GM21737 (cell line): Measurements from ENCODE around the gene ARF1.
A peak's percentile ranks its signal among the peaks of the same experiment; 100 is the strongest.

Experiments
- ATAC-seq: cut with Tn5 transposase; IDR thresholded peaks from one replicate; pipeline ENCODE4 v1.9.1; 2021; ENCODE audit warnings: mild to moderate bottlenecking, moderate library complexity; ENCODE audit not compliant: unreplicated experiment

The ARF1 gene

DNA sequence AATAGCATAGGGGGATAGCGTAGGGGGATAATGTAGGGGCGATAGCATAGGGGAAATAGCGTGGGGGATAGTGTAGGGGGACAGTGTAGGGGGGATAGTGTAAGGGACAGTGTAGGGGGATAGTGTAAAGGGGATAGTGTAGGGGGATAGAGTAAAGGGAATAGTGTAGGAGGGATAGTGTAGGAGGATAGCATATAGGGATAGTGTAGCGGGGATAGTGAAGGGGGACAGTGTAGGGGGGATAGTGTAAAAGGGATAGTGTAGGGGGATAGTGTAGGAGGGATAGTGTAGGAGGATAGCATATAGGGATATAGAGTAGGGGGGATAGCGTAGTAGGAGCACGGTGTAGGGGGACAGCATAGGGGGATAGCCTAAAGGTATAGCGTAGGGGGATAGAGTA lies 14.1 kb upstream of the ARF1 start:
- no peak for ATAC-seq

DNA sequence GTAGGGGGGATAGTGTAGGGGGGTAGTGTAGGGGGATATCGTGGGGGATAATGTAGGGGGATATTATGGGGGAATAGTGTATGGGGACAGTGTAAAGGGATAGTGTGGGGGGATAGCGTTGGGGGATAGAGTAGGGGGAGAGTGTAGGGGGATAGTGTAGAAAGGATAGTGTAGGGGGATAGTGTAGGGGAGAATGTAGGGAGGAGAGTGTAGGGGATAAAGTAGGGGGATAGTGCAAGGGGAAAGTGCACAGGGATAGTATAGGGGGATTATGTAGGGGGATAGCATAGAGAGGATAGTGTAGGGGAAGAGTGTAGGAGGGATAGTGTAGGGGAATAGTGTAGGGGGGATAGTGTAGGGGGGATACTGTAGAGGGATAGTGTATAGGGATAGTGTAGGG lies 12.3 kb upstream of the ARF1 start:
- ATAC-seq: no peak

DNA sequence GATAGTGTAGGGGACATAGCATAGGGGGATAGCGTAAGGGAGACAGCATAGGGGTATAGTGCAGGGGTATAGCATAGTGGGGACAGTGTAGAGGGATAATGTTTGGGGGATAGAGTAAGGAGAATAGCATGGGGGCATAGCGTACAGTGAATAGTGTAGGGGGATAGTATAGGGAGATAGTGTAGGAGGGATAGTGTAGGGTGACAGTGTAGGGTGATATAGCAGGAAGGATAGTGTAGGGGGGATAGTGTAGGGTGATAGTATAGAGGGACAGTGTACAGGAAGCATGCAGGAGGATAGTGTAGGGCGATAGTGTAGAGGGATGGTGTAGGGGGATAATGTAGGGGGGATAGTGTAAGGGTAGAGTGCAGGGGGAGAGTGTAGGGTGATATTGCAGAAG lies 11.7 kb upstream of the ARF1 start:
- no peak for ATAC-seq

DNA sequence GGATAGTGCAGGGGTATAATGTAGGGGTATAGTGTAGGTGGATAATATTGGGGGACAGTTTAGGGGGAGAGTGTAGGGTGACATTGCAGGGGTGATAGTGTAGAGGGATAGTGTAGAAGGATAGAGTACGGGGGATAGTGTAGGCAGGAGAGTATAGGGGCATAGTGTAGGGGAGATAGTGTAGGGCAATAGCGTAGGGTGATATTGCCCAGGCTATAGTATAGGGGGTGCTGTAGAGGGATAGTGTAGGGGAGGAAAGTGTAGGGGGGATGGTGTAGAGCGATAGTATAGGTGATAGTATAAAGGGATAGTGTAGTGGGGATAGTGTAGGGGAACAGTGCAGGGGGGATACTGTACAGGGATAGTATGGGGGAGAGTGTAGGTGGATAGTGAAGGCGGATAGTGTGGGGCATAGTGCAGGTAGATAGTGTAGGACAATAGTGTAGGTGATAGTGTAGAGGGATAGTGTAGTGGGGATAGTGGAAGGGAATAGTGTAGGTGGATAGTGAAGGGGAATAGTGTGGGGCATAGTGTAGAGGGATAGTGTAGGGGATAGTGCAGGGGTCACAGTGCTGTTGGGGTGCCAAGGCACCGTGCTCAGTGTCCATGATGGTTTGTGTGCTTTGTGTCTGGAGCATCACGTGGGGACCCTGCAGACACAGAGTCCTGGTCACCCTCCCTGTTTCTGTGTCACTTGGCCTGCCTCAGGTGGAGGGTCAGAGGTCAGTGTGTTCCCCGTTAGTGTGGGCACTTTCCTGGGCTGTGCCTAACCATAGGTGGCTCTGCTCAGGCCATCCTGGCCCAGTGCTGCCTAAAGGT lies 10.5 kb upstream of the ARF1 start:
- no peak for ATAC-seq

DNA sequence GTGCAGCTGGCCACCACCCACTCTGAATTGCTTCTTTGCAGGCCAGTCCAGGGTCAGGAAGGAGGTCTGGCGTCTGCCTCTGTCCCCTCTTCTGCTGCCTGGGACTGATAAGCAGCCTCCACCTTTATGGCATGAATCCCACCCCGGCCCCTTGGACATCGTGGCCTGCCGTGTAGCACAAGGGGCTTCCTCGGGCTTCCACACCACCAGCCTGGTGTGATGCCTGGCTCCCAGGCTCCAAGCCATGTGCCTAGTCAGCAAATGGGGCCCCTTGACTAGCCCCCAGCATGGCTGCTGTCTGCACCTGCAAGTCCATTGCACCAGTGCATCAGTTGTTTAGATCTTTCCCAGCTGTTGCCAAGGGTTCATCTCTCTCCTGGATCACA lies 9.9 kb upstream of the ARF1 start:
- no peak for ATAC-seq

DNA sequence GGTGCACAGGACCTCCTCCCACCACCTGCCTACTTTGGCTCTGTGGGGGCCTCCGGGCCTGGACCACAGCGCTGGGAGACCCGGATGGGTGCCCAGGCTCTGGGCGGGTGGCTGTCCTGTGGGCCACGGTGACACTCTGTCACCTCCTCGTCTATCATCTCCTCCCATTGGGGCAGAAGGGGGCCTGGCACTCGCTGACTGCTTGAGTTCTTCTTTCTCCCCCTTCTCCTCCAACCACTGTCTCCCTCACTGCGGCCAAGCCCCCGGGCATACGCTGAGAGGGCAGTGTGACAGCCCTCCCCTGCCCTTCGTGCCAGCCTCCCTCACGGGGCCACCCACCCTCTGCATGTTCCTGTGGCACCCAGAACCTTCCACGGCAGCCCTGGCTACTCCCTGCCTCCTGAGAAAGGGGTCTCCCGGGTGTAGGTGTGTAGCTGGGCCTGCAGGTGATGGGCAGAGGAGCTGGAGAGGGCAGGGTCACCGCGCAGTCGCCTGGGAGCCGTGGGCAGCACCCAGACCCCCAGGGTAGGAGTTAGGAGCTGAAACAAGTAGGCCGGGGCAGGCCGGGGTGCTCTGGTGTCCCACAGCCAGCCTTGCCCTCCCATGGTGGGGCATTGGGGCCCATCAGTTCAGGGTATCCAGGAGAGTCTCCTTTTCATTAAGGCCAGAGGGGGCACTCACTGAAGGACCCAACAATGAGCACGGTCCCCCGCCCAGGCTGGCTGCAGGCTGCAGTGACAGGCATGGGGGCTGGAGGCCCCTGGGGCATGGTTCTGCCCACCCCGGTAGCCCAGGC lies 9.2 kb upstream of the ARF1 start:
- no peak for ATAC-seq

DNA sequence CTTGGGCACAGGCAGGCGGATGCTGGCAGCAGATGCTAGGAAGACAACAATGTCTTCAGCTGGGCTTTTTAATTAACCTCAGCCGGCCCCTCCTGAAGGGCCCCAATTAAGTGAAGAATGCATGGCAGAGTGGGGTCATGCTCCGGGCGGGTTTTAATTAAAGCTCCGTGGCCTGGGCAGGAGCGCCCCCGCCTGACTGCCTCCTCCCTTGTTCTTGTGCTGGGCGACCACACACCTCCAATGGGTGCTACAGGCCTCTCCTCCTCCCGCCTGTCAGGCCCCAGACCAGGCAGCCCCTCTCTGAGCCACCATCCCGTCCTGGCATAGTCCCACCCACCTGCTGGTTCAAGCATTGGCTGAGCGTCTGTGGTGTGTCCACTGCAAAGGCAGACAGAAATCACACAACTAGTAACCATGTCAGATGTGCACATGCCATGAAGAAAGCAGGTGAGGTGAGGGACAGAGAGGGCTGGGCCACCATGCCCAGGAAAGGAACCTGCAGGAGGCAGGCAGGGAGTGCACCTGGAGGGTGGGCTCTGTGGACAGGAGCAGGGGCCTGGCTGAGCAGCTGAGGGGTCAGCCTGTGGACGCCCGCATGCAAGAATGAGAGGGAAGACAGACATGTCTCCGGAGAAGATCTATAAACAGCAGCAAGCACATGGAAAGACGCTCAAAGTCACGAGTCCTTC lies 8.5 kb upstream of the ARF1 start:
- ATAC-seq: no peak

DNA sequence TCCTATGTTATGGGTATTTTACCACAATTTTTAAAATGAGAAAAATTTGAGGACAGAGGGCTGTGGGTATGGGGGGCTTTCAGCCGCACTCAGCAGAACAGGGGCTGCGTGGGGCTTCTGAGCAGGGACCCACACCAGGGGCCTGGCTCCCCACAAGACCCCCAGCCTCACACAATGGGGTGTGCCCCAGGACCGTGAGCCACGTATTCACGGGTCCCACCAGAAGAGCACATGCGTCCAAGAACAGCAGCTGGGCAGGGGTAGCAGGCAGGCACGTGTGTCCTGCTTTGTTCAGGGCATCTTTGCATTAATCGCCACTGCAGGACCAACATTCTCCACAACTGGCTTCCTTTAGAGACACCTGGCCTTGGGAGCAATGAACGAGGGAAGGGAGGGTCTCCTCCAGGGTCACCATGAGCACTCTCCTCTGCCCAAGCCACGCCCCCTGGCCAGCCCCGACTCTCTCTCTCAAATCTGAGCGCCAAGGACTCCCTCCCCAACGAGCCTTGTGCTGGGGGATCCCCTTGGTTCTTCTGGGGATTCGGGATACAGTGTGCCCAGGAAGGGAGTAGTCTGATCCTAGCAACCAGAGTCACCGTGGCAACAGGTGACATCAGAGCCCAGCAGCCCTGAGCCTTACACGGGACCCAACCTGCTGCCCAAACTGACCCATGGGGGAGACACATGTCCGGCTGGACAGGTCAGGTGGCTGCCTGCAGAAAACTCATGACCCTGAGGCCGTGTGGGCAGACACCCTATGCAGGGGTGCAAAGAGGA lies 7.4 kb upstream of the ARF1 start:
- no peak for ATAC-seq

DNA sequence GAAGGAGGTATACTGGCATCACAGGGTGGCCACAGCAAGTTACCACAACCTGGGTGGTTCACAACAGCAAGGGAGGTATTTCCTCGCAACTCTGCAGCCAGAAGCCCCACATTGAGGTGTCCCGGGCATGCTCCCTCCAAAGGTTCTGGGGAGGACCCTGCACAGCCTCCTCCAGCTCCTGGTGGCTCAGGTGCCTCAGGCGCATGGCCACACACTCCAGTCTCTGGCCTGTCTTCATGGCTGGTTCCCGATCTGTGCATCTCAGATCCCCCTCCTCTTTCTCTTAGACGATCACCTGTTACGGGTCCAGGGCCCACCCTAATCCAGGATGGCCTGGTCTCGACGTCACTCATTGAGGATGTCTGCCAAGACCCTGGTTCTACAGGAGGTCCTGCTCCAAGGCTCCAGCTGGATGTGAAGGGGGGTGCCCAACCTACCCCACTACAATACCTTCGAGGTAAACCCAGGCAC lies 6.7 kb upstream of the ARF1 start:
- ATAC-seq: no peak

DNA sequence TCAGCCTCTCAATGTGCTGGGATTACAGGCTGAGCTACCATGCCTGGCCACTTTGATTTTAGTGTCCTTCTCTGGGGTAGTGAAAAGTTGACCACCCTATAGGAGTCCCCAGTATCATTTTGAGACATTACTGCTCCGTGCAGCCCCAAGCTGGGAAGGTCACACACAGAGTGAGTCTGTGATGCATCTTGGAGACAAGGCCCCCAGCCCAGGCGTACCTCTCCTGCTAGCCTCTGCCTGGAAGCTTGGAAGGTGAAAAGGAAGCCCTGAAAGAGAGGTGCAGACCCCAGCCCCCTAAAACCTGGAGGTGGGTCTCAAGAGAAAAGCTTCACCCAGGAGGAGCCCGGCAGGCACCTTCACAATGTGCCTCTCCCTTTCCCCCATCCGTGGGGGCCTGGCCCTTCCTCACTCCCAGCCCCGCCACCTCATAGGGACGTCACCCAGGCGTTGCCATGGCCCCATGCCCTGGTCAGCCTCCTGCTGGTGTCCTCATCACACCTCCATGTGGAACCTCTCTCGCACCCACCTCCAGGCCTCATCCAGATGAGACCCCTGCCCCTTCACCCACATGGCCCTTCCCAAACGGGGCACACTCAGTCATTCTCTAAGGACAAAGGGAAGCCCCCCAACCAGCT lies 5.6 kb upstream of the ARF1 start:
- no peak for ATAC-seq

DNA sequence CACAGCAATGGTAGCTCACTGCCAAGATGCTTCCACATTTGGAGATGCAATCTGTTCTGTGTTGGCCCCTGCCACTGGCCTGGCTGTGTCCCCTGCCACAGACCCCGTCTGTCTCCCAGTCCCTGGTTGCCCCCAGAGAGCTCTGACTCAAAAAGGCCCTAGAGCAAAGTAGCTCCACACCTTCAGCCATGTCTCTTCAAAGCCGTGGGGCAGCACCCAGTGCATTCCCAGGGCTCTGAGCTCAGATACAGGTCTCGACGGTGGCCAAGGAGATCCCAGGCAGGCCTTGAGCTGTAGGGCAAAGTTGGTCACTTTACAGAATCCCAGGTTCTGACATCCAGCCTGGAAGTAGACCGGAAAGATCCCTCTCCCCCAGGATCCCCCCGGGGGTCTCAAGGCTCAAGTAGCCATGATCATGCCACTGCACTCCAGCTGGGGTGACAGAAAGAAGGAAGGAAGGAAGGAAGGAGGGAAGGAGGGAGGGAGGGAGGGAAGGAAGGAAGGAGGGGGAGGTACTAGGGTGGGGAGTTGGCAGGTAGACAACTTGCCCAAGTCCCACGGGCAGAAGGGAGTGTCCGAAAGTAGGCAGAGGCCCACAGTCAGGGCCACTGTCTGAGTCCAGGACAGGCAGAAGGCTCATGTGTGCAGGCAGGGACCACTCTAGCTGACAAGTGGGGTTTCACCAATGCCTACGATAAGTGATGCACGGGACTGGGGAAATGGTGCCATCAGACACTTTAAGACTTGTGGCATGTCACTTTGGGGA lies 4.8 kb upstream of the ARF1 start:
- ATAC-seq: no peak

DNA sequence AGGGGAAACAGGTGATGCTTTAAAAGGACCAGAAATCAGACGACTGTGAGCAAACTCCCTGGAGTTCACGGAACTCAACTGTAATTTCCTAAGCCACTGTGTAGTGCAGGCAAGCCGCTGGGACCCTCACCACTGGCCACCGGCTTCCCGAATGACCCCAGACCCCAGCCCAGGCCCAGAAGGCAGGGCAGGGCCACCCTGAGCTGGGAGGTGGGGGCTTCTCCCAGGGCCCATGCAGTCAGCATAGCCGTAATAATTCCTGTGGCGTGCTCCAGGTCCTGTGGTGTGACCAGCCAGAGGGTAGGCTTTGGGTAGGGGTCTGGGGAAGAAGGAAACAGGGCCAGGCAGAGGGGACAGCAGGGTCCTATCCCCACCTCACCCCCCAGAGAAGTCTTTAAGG lies 3.5 kb upstream of the ARF1 start:
- no peak for ATAC-seq

DNA sequence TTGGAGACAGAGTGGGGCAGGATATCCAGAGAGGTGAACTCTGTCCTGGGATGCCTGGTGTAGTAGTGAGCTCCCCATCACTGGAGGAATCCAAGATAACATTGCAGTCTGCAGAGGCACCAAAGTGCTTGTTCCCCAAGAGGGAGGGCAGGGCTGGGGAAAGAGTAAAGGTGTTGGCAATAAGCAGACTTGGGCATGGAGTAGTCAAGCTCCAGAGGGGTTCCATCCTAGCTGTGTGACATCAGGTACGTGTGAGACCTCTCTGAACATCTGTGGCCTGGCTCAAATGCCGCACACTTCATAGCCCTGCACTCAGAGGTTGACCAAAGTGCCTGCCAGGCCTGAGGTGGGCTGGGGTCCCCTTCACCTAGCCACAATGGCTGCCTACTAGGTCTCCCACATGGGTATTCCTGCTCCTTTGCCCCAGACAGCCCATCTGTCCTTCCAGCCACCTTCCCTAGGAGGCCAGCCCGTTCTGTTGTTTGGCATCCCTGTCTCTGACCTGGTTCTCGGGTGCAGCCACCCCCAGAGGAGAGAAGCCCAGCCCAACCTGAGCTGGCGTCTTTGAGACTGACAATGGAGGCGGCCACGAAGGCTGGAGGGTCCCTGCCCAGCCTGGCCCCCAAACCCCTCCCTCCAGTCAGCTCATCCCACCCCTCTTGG lies 2.8 kb upstream of the ARF1 start:
- no peak for ATAC-seq

DNA sequence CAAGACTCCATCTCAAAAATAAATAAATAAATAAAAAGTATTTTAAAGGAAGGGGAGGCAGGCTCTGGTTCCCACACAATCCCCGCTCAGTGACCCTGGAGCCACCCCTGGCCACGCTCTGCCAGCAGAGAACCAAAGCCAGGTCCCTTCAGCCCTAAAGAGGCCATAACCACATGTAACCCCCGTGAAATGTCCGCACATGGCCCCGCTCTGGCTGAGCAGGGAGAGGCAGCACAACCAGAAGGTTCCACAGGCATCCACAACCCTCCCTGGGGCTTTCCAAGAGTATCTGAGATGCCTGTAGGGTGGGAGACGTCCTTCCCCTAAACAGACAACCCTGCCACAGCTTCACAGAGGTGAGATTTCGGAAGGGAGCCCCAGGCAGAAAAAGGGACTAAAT lies 1.4 kb upstream of the ARF1 start:
- no peak for ATAC-seq

DNA sequence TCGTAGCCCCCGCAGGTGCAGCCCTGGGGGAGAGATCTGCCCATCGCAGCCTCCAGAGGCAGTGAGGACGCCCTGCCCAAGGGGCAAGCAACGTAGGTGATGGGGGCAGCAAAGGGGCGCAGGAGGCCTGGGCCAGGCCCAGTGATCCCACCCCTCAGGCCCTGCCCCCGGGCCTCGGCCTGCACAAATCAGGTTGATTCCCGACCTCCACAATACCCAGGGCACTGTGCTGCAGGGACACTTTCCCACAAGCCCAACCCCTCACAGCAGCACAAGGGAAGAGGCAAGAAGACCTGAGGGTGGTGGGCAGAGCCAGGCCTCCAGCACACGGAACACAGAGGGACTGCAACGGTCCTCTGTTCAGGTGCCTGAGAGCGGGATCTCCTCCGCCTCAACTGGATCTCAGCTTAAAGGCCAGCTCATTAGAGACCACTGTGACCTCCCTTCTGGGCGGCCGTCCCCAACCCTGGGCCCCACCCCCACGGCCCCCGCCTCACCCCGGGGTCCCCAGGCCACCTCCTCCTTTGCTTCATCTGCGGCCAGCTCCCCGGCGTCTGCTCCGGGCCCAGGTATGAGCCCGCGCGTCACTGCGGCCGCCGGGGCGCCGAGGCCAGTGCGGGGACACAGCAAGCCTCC lies 812 bp upstream of the ARF1 start:
- ATAC-seq: peak; percentile 11

DNA sequence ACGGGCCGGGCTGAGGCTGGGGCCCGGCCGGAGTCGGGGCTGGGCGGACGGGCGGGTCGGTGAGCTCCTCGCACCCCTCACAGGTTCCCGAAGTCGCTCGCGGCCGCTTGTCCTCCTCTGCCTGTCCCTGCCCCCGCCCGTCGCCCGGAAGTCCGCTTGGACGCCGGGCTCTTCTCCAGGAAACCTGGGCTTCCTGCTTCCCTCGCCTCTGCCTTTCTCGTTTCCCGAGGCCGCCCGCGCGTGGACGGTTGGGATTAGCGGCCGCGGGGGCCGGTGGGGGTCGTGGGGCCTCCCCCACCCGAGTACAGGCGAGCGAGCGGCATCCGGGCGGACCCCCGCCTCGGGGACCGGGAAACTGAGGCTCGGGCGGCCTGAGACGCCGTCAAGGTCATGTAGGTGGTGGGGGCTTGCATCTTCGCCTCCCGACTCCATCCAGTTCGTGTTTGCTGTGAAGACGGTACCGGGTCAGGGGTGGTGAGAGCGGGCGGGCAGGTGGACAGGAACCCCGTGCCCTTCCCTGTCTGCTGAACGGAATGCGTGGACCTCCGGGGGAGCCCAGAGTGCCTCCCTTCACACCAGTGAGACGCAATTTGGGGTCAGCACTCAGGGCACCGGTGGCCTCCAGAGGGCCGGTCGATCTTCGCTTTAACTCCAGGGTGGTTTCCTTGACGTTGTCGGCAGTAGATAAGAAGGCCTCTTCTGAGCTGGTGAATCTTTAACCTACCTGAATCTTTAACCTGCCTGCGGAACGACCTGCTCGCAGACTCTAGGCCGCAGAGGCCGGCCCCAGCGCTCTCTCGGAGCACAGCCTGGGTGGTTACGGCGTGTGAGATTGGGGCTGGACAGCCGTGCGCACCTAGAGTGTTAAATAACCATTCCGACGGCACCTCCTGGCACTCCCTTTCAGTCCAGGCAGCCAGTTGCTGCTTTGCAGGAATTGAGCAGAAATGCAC lies 686 bp downstream of the ARF1 start:
- peak; percentile 15 for ATAC-seq

DNA sequence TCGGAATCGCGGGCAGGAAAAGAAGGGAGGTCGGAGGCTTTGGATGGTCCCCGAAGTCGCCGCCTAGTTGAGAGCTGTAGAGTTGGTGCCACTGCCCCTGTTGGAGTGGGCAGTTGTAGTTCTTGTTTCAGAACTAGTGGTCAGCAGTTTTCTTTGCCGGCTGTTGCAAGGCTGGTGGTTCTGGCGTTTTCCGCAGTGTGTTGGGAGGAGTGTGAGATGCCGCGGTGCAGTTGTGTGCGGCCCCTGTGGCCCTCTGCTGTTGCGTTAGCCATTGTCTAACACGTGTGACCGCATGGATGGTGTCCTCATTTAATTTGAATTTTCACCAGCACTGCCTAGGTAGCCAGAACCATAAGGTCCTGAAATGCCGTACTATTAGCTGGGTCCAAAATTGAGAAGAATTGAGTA lies 1.4 kb downstream of the ARF1 start:
- ATAC-seq: no peak

DNA sequence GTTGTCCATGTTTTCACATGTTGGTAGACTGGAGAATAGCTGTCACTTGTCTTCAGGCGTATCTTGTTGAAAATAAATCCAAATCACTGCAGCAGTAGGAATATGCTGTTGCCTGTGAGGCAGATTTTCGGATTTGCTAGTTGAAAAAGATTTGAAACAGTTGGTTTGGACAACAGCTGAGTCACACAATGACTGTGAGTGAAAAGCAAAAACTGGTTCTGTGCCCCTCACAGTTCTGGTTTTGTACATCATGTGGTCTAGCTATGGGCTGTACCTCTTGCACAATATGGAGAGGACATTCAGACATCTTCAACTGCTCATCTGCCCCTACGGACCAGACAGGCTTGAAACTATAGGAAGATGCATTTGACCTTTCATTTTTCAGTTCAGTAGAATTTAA lies 1.8 kb downstream of the ARF1 start:
- ATAC-seq: no peak
